ENCODE data around the gene MBD2.

The MBD2 gene

DNA sequence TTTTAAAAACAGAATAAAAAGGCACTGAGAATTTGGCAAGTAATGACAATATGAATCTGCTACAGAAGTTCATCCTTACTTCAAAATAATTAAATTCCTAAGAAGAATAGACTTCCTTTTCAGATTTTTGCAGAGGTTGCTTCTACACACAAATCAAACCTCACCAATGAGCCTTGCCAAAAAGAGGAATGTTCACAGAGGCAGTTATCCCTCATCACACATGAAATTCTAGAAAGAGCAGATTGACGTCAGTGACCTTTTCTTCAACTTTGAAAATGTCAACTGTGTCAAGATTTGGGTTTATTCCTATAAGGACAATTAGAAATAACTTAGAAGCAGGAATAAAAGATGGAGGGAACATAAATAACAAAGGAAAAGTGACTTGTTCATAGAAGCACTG, 64.6 kb downstream of the MBD2 start:
- DNase-seq (ENCODE audit: low spot score): no peak
- in situ Hi-C loops (cut with MboI; ENCODE audit: low sequenced_read_pairs, unreplicated experiment): no loop called here

GRCh38 chr18:54157646-54158385, 66.7 kb downstream of the MBD2 start:
- TF ChIP-seq CTCF (IDR thresholded peaks at IDR 0.05; ENCODE audit: borderline replicate concordance, control extremely low read depth, extremely low read depth, insufficient read depth, missing control alignments): no peak
- in situ Hi-C loops (cut with MboI; ENCODE audit: low sequenced_read_pairs, unreplicated experiment): no loop called here
- no peak for DNase-seq (ENCODE audit: low spot score)

More for the DNA sequence above, 64.6 kb downstream of the MBD2 start:
- no peak for TF ChIP-seq CTCF (IDR thresholded peaks at IDR 0.05; ENCODE audit: borderline replicate concordance, control extremely low read depth, extremely low read depth, insufficient read depth, missing control alignments)

GRCh38 chr18:54155412-54155811, 69.1 kb downstream of the MBD2 start:
- no peak for TF ChIP-seq CTCF (IDR thresholded peaks at IDR 0.05; ENCODE audit: borderline replicate concordance, control extremely low read depth, extremely low read depth, insufficient read depth, missing control alignments)
- DNase-seq (ENCODE audit: low spot score): no peak
- in situ Hi-C loops (cut with MboI; ENCODE audit: low sequenced_read_pairs, unreplicated experiment): no loop called here

GRCh38 chr18:54154231-54154630, 70.2 kb downstream of the MBD2 start:
- no peak for DNase-seq (ENCODE audit: low spot score)
- in situ Hi-C loops (cut with MboI; ENCODE audit: low sequenced_read_pairs, unreplicated experiment): no loop called here
- TF ChIP-seq CTCF (IDR thresholded peaks at IDR 0.05; ENCODE audit: borderline replicate concordance, control extremely low read depth, extremely low read depth, insufficient read depth, missing control alignments): no peak

DNA sequence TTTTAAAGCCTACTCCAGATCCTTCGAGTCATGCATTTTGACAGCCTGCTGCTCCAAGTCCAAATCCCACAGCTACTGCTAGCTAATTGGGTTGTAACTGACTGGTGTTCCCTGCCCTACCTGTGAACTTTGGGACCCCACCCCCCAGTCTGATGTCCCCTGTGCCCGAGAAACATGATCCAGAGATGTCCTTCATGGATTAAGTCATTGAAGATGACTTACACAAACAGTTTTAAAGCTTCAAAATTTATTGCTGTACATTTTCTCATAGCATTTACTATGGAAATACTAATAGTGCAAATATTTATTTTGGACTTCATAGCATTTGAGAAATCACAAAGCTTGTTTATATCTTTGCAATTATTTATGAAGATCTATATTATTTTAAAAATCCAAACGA, 73.1 kb downstream of the MBD2 start:
- in situ Hi-C loops (cut with MboI; ENCODE audit: low sequenced_read_pairs, unreplicated experiment): no loop called here
- no peak for DNase-seq (ENCODE audit: low spot score)
- no peak for TF ChIP-seq CTCF (IDR thresholded peaks at IDR 0.05; ENCODE audit: borderline replicate concordance, control extremely low read depth, extremely low read depth, insufficient read depth, missing control alignments)

GRCh38 chr18:54150226-54150625, 74.2 kb downstream of the MBD2 start:
- TF ChIP-seq CTCF (IDR thresholded peaks at IDR 0.05; ENCODE audit: borderline replicate concordance, control extremely low read depth, extremely low read depth, insufficient read depth, missing control alignments): no peak
- in situ Hi-C loops (cut with MboI; ENCODE audit: low sequenced_read_pairs, unreplicated experiment): no loop called here
- no peak for DNase-seq (ENCODE audit: low spot score)
